LNCaP clone FGC (cell line): Measurements from ENCODE around the gene DMRT2.

Source experiments
- DNase-seq: peaks from one replicate; pipeline ENCODE4 v3.0.0-alpha.2; 2011; ENCODE audit warnings: low read depth
- H3K4me3 ChIP-seq: 2 replicates; pipeline ENCODE4 v1.5.1; 2011; ENCODE audit warnings: mild to moderate bottlenecking, low read depth, low read length, control low read depth
- CTCF ChIP-seq: IDR thresholded peaks from 2 replicates; pipeline ENCODE4 v1.5.1; 2012; ENCODE audit warnings: mild to moderate bottlenecking; ENCODE audit not compliant: control insufficient read depth, insufficient read depth; ENCODE audit errors: extremely low read depth

Gene DMRT2

GRCh38 chr9:1058826-1059487 is 8.8 kb downstream of the DMRT2 start:
- TF ChIP-seq CTCF, result no peak
- no peak overlapping the region for H3K4me3 ChIP-seq
- no peak for DNase-seq

GRCh38 chr9:1065130-1065529 is 15.0 kb downstream of the DMRT2 start:
- H3K4me3 ChIP-seq, result no peak overlapping the region
- DNase-seq, result no peak
- no peak for TF ChIP-seq CTCF

DNA sequence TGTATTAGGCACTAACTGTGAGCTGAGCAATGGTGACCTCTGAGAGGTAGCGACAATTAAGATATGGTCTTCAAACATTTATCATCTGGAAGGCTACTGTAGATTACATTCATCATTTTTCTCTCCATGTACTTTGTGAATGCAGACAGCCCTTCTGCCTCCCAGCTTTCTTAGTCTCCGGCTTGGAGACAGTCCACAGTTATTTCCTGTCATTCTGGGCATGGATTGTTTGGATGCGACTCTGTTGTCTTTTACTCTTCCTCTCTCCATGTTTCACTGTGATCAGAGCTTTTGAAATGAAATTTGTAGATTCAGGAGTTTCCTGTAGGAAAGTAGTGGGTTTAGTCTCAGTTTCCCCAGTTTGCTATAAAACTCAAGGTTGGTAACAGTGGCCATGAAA is 20.5 kb downstream of the DMRT2 start:
- TF ChIP-seq CTCF, result no peak
- H3K4me3 ChIP-seq, result no peak overlapping the region
- DNase-seq, result no peak

GRCh38 chr9:1071730-1072129 is 21.6 kb downstream of the DMRT2 start:
- no peak for TF ChIP-seq CTCF
- no peak overlapping the region for H3K4me3 ChIP-seq
- DNase-seq, result peak; percentile 54

DNA sequence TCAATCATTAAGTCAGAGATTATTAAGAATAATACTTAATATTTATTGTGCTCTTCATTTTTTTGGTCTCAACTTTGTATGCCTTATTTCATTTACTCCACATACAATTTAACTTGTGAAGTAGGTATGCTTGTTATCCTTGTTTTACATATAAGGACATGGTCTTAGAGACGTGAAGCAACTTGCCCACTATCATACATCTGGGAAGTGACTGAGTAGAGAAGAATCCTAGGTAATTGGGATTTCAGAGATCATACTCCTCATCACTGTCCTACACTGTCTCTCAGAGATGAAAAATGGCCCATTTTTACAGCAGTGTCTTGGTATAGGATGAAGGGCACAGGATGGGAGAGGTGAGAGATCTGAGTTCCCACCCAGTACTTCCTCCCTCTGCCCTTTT is 23.3 kb downstream of the DMRT2 start:
- no peak for TF ChIP-seq CTCF
- DNase-seq, result no peak

GRCh38 chr9:1077616-1078015 is 27.5 kb downstream of the DMRT2 start:
- TF ChIP-seq CTCF, result no peak
- no peak overlapping the region for H3K4me3 ChIP-seq
- no peak for DNase-seq

More for the DNA sequence above, 23.3 kb downstream of the DMRT2 start:
- H3K4me3 ChIP-seq, result no peak overlapping the region

DNA sequence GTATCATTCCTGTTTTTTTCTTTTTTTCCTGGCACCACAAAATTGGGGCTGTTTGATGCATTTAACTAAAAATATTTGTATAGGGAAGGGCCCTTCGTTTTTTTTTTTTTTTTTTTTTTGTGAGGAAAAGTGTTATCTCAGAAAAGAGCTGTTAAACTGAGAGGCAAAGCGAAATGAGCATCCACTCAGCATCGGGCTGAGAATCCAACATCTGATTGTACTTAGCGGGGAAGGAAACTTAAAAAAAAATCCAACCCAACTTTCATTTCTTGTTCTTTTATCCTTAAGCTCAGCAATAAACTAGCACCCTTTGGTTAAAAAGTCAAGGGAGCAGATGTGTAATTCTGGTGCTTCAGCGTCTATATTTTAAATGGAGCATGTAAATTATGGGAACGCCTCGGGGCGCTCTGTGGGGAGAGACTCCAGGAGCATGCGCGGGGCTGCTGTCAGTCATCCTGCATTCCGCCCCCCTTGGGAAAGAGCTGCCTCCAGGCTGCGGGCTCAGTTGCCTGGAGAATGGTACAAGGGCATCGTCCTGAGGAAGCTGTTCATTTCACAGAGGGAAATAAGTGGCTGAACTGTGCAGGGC is 33.3 kb downstream of the DMRT2 start:
- TF ChIP-seq CTCF, result no peak
- H3K4me3 ChIP-seq, result no peak overlapping the region
- no peak for DNase-seq
